ENCODE measurements around the gene NAV3. TPM values are rescaled to one million over a fixed set of nuclear protein-coding genes. Genes with fewer than 3 reads are reported as not detected.
"Not testable (repeated sequence)": the region's sequence is repeated elsewhere in the genome, so short reads cannot be mapped to it uniquely, and the experiment has no call there.

The NAV3 gene
- total RNA-seq, 1 experiment from 2014 or later, result 18.0 TPM

DNA sequence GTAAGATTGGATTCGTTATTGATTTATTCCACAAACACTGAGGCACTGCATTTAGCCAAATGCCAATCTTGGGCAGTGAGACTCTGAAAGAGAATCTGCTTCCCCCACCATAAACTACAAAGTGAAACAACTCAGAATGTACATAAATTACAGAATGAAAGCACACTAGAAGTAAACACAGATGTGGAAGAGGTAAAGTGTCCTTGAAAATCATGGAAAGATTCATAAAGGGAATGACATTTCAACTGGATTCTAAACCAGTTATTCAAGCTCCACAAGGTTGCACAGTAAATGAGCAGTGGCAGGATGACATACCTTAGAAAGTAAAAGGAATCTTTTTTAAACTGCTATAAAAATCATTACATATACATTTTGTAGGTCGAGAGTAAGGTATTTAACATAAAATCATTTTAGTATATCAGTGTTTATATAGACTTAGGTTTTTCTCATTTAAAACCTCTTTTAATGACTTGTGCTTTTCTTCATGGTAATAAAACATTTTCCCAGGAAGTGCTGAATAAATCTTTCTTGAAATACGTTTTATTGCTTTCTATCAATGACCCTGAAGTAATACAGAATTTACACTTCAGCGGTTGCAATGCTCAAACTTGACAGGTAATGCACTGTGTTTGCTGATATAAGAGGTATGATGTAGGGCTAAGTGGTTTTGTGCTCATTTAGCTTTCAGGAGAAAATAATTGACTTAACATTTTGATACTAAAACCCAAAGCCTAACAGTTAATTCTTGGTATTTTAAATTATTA is 270.6 kb downstream of the NAV3 start:
- peaks cover 9% of the 10 kb centered on the region for H3K4me1 ChIP-seq (ENCODE audit: insufficient read depth, low read length, poor library complexity, severe bottlenecking)
- no peak for DNase-seq (ENCODE audit: low spot score)
- no peak overlapping the region for H3K27ac ChIP-seq (ENCODE audit: low read depth, low read length, poor library complexity, severe bottlenecking)
- no peaks in the 10 kb centered on the region for H3K9me3 ChIP-seq (ENCODE audit: low read depth, low read length, poor library complexity, severe bottlenecking)
- BruUV-seq (replicated peaks), result no TSS peak
- TF ChIP-seq, protein P1, sequence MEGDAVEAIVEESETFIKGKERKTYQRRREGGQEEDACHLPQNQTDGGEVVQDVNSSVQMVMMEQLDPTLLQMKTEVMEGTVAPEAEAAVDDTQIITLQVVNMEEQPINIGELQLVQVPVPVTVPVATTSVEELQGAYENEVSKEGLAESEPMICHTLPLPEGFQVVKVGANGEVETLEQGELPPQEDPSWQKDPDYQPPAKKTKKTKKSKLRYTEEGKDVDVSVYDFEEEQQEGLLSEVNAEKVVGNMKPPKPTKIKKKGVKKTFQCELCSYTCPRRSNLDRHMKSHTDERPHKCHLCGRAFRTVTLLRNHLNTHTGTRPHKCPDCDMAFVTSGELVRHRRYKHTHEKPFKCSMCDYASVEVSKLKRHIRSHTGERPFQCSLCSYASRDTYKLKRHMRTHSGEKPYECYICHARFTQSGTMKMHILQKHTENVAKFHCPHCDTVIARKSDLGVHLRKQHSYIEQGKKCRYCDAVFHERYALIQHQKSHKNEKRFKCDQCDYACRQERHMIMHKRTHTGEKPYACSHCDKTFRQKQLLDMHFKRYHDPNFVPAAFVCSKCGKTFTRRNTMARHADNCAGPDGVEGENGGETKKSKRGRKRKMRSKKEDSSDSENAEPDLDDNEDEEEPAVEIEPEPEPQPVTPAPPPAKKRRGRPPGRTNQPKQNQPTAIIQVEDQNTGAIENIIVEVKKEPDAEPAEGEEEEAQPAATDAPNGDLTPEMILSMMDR (conservative IDR thresholded peaks at IDR 0.05; ENCODE audit: low read depth, low read length), result no peak
- no peak for TF ChIP-seq EZH2 (IDR thresholded peaks at IDR 0.05; ENCODE audit: borderline replicate concordance, low read depth, low read length, poor library complexity, severe bottlenecking)
- H3K27me3 ChIP-seq (replicated peaks; ENCODE audit: insufficient read depth, low read depth, low read length, poor library complexity), result no peaks in the 10 kb centered on the region
- intact Hi-C loops (cut with micrococcal nuclease; ENCODE audit: unreplicated experiment), result no loop called here
- H3K36me3 ChIP-seq (ENCODE audit: insufficient read depth, low read length, poor library complexity, severe bottlenecking), result no peaks in the 10 kb centered on the region
- H3K4me3 ChIP-seq (ENCODE audit: low read depth, low read length, poor library complexity, severe bottlenecking), result no peak overlapping the region
- ChIA-PET POLR2A (ENCODE audit: low non-redundant PET) (no interaction called here), CTCF (no interaction called here)

- intact Hi-C loops (cut with micrococcal nuclease; ENCODE audit: unreplicated experiment), result no loop called here
- peak; percentile 29 for DNase-seq (ENCODE audit: low spot score)
- no peak overlapping the region for H3K4me3 ChIP-seq (ENCODE audit: low read depth, low read length, poor library complexity, severe bottlenecking)
- no TSS peak for BruUV-seq (replicated peaks)
- no peaks in the 10 kb centered on the region for H3K36me3 ChIP-seq (ENCODE audit: insufficient read depth, low read length, poor library complexity, severe bottlenecking)
- no peaks in the 10 kb centered on the region for H3K9me3 ChIP-seq (ENCODE audit: low read depth, low read length, poor library complexity, severe bottlenecking)
- no peaks in the 10 kb centered on the region for H3K27me3 ChIP-seq (replicated peaks; ENCODE audit: insufficient read depth, low read depth, low read length, poor library complexity)
- H3K27ac ChIP-seq (ENCODE audit: low read depth, low read length, poor library complexity, severe bottlenecking), result no peak overlapping the region
- POLR2A ChIA-PET (ENCODE audit: low non-redundant PET), result no interaction called here
- CTCF ChIA-PET, result no interaction called here
- no peak for TF ChIP-seq EZH2 (IDR thresholded peaks at IDR 0.05; ENCODE audit: borderline replicate concordance, low read depth, low read length, poor library complexity, severe bottlenecking)
- TF ChIP-seq, protein P1 (conservative IDR thresholded peaks at IDR 0.05; ENCODE audit: low read depth, low read length), result 0 out of 2 replicates have a peak, but pooled peaks have one; percentile 19
- peaks cover 9% of the 10 kb centered on the region for H3K4me1 ChIP-seq (ENCODE audit: insufficient read depth, low read length, poor library complexity, severe bottlenecking)
These were observed 271.4 kb downstream of the NAV3 start for GRCh38 chr12:78101946-78102635.

- H3K4me3 ChIP-seq (ENCODE audit: low read depth, low read length, poor library complexity, severe bottlenecking); H3K27ac ChIP-seq (ENCODE audit: low read depth, low read length, poor library complexity, severe bottlenecking); DNase-seq (ENCODE audit: low spot score); CTCF ChIA-PET; H3K9me3 ChIP-seq (ENCODE audit: low read depth, low read length, poor library complexity, severe bottlenecking); H3K36me3 ChIP-seq (ENCODE audit: insufficient read depth, low read length, poor library complexity, severe bottlenecking); H3K4me1 ChIP-seq (ENCODE audit: insufficient read depth, low read length, poor library complexity, severe bottlenecking); H3K27me3 ChIP-seq (replicated peaks; ENCODE audit: insufficient read depth, low read depth, low read length, poor library complexity); intact Hi-C loops (cut with micrococcal nuclease; ENCODE audit: unreplicated experiment); BruUV-seq (replicated peaks); POLR2A ChIA-PET (ENCODE audit: low non-redundant PET): not testable (repeated sequence)
These were observed 272.1 kb downstream of the NAV3 start for GRCh38 chr12:78102801-78103200.

All from A673 (cell line).